Thyroid gland (tissue), 4 donors: Measurements from ENCODE around the gene OAS3.

Experiments used
- POLR2A ChIP-seq, 2 donors: fragments of 450-650 bp; IDR thresholded peaks; one replicate each; pipeline ENCODE4 v1.6.1; 2017; ENCODE audit warnings: antibody characterized with exemption in 2 of 2, mild to moderate bottlenecking in 2 of 2, moderate library complexity in 1 of 2
- TF ChIP-seq, protein P1 (sequence below), 6 experiments: fragments of 200-600 bp in 3 of 6; fragments of 450-650 bp in 3 of 6; sonication (generic) in 3 of 6; IDR thresholded peaks; one replicate each; pipeline ENCODE4 v1.5.1; 2016 to 2019; ENCODE audit warnings: antibody characterized with exemption in 6 of 6, mild to moderate bottlenecking in 2 of 6, inconsistent platforms in 1 of 6, moderate library complexity in 1 of 6

DNA sequence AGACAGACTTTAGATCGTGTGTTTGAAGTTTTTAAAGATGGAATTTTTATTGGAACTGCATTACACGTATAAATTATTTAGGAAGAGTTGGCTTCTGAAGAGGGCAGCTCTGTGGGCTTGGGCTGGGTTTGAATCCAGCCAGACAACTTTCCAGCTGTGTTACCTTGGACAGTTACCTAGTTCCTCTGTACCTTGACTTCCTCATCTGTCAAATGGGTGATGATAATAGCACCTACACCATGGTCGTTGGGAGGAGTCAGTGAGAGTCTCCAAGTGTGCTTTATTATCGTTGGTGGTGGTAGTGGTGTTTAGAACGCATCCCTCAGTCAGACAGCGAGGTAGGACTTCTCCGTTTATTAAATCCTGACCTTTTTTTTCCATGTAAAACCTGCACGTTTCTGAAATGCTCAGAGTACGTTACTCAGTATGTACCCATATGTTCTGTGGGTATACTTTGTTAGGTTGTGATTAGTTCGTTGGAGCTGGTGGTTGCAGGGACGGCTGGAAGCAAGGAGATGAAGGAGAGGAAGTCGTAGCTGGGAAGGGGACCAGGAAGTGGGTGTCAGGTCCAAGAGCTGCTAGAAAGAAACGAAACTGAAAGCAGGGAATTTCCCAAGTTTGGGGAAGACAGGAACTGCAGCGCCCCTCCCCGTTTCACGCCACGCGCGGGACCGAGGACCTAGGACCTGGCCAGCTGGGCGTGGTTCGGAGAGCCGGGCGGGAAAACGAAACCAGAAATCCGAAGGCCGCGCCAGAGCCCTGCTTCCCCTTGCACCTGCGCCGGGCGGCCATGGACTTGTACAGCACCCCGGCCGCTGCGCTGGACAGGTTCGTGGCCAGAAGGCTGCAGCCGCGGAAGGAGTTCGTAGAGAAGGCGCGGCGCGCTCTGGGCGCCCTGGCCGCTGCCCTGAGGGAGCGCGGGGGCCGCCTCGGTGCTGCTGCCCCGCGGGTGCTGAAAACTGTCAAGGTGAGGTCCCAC lies at the start of gene OAS3:
- TF ChIP-seq POLR2A (IDR thresholded peaks at IDR 0.05), result peak in 1 of 2 donors; percentile 13
- TF ChIP-seq, protein P1, sequence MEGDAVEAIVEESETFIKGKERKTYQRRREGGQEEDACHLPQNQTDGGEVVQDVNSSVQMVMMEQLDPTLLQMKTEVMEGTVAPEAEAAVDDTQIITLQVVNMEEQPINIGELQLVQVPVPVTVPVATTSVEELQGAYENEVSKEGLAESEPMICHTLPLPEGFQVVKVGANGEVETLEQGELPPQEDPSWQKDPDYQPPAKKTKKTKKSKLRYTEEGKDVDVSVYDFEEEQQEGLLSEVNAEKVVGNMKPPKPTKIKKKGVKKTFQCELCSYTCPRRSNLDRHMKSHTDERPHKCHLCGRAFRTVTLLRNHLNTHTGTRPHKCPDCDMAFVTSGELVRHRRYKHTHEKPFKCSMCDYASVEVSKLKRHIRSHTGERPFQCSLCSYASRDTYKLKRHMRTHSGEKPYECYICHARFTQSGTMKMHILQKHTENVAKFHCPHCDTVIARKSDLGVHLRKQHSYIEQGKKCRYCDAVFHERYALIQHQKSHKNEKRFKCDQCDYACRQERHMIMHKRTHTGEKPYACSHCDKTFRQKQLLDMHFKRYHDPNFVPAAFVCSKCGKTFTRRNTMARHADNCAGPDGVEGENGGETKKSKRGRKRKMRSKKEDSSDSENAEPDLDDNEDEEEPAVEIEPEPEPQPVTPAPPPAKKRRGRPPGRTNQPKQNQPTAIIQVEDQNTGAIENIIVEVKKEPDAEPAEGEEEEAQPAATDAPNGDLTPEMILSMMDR (IDR thresholded peaks at IDR 0.05), result no peak
